Astrocyte (in vitro differentiated cells and primary cell): ENCODE measurements around the gene ADRA2C.

Experiments
- EZH2 ChIP-seq: IDR thresholded peaks from 2 replicates; pipeline ENCODE4 v1.6.1; 2012; ENCODE audit warnings: mild to moderate bottlenecking, low read length, inconsistent platforms; ENCODE audit not compliant: insufficient read depth
- TF ChIP-seq, protein P1 (sequence below): IDR thresholded peaks from 2 replicates; pipeline ENCODE4 v1.5.1; 2011; ENCODE audit warnings: low read depth, mild to moderate bottlenecking, inconsistent platforms, low read length, moderate library complexity; ENCODE audit not compliant: insufficient read depth

DNA sequence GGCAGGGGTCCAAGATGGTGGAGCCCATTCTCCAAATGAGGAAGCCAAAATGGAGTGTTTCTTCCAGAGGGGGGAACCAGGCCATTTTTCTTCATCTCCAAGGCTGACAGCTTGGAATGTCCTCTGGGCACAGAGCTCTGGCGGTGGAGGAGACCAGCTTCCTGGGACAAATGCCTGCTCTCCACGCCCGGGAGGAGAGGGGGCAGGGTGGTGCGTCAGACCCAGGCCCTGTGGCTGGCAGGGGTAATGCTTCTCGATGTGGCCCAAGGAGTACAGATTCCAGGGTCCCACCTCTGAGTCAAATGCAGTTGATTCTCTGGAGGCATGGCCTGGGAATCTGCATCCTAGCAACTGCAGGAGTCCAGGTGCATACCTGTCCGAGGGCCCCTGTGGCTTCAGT is 44.6 kb upstream of the ADRA2C start:
- TF ChIP-seq EZH2: no peak
- TF ChIP-seq, protein P1, sequence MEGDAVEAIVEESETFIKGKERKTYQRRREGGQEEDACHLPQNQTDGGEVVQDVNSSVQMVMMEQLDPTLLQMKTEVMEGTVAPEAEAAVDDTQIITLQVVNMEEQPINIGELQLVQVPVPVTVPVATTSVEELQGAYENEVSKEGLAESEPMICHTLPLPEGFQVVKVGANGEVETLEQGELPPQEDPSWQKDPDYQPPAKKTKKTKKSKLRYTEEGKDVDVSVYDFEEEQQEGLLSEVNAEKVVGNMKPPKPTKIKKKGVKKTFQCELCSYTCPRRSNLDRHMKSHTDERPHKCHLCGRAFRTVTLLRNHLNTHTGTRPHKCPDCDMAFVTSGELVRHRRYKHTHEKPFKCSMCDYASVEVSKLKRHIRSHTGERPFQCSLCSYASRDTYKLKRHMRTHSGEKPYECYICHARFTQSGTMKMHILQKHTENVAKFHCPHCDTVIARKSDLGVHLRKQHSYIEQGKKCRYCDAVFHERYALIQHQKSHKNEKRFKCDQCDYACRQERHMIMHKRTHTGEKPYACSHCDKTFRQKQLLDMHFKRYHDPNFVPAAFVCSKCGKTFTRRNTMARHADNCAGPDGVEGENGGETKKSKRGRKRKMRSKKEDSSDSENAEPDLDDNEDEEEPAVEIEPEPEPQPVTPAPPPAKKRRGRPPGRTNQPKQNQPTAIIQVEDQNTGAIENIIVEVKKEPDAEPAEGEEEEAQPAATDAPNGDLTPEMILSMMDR: no peak
